HG02938 (cell line): ENCODE measurements around the gene FAM237B.
"Not testable (repeated sequence)": the region's sequence is repeated elsewhere in the genome, so short reads cannot be mapped to it uniquely, and the experiment has no call there.

Experiments
- ATAC-seq: cut with Tn5 transposase; IDR thresholded peaks from one replicate; pipeline ENCODE4 v1.9.1; 2021; ENCODE audit warnings: mild to moderate bottlenecking, moderate library complexity; ENCODE audit not compliant: unreplicated experiment

FAM237B gene

DNA sequence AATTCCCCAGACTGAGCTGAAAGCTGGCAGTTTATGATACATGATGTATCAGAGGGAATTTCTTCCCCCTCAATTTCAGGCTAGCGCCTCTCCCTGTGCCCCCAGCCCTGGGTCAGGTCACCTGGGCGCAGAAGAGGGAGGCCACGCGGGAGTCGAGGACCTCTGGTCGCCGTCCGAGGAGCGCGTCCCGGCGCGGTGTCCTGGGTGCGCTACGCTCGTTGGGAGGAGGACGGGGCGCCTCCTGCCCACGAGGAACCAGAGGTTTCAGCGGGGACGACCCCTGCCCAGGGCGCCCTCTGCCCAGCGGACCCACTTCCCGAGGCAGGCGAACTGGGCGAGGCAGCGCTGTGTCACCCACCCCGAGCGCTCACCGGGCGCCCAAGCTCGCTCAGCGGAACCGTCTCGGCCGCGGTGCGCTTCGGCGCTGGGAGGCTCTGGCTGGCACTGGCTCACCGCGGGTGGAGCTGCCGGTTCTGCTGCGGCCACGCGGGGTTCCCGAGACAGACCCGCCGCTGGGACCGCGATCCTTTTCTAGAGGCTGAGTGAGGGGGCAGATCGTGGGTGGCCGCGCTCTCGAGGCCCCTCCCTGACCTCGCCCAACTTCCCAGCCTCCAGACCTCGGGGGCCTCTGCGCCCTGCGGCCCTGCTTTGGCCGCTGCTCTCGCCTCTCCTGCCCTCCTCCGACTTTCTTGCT is at the start of gene FAM237B:
TSS of gene FAM237B (minus strand) at position 504 of the 694 bp plus-strand sequence. CDS start 1,556 bp downstream, outside the sequence.
- ATAC-seq: no peak

DNA sequence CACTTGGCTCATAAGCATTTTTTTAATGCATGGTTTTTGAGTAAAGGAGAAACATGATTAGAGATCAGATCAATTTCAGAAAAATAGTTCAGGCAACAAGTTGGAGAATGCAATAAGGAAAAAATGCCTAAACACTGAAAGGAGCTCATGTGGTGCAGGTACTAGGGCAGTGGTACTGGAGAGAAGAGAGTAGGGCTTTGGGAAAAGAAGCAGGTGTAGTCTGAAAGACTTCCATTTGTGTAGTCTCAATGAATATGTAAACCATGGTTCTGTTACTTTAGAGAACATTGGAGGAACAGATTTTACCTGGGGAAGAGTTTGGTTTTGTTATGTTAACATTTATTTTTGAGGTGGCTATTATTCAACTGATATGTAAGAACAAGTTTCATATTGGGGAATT is 30.9 kb upstream of the FAM237B start:
- no peak for ATAC-seq

DNA sequence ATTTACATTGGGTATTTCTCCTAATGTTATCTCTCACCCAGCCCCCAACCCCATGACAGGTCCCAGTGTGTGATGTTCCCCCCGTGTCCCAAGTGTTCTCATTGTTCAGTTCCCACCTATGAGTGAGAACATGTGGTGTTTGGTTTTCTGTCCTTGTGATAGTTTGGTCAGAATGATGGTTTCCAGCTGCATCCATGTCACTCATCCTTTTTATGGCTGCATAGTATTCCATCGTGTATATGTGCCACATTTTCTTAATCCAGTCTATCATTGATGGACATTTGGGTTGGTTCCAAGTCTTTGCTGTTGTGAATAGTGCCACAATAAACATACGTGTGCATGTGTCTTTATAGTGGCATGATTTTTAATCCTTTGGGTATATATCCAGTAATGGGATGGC is 28.9 kb upstream of the FAM237B start:
- not testable (repeated sequence) for ATAC-seq

DNA sequence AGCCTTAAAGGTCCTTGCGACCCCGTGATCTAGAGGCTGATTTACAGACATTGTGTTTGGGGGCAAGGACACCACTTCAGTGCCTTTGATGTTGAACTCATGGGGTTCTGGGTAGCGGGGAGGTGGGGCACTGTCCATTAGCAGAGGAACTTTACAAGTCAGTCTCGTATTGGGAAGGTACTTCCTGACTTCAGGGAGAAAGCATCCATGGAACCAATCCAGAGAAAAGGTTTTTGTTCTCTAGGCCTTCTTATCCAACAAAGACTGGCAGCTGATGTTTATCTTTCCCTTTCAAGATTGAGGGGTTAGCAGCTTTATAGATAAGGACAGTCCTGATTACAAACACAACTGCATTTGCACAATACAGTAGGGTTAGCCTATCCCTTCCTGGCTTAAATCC is 28.2 kb upstream of the FAM237B start:
- no peak for ATAC-seq

DNA sequence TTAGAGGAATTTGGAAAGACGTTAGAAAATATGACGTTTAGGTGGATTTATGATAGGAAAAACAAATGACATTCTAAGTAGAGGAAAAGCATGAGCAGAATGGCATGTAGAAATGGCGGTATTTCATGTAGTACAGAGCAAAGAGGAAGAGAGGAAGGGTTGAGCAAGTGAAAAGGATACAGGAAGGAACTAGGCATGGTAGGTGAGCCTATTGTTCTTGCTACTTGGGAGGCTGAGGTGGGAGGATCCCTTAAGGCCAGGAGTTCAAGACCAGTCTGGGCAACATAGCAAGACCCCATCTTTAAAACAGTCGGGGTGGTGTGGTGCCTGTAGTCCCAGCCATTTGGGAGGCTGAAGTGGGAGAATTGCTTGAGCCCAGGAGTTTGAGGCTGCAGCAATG is 26.7 kb upstream of the FAM237B start:
- no peak for ATAC-seq

DNA sequence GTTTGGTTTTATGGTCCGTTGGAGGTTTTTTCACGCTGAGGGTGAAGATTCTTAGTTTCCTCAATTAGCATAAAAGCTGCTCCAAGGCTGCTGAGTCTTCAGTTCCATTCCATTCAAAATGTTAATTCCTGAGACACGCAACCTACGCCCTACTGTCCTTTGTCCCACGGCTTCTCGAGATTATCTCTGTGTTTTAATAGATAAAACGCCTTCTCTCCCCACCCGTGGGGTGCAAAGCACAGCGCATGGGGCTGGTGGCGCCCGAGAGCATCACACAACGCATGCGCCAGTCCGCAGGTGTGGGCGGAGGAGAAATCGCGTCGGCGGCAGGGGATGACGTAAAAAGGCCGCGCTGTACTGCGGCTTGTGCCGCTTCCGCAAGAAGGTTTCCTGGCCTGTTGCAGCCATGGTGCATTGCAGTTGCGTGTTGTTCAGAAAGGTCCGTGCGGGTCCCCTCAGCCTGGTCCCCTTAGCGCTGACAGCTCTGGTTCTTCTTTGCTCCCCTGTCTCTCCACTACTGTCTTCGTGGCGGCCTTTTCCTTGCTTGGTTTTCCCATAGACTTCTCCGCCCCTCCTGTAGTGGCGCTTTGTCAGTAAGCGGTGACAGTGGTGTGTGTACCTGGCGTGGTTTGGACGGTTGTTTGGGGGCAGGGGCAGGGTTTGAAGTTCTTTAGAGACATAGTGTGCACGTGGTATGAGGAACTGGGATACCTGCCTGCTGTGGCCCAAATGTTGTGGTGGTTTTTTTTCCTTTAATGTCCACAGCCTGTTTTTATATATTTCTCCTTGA is 25.4 kb upstream of the FAM237B start, which contains the start of gene GTPBP10:
TSS of gene GTPBP10 (plus strand) at position 381 of the 790 bp plus-strand sequence. CDS start at position 407, 26 bp downstream.
- ATAC-seq: peak; percentile 93

DNA sequence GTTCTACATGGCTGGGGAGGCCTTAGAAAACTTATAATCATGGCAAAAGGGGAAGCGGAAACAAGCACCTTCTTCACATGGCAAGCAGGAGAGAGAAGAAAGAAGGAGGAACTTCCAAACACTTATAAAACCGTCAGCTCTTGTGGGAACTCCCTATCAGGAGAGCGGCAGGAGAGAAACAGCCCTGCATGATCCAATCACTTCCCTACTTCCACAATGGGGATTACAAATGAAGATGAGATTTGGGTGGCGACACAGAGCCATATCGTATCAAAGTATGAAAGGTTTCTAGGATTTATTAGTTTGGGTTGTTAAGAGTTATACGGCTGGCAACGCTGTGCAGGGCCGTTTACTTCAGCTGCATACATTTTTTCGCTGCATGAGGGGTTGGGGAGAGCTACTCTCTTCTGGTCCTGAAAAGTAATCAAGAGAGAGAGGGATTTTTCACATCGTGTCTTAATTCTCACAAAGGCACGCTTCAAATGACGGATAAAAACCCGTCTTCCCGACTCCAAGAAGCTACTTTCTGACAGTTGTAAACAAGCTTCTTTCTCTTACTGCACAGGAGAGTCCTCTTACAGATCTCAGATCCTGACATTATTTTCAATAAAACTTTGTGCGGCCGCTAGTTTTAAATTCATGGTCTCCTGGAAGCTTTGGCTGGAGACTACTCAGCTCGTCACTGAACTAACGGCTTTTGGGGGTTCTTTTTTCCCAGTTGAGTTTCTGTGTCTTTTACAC is 24.7 kb upstream of the FAM237B start:
- peak; percentile 22 for ATAC-seq

DNA sequence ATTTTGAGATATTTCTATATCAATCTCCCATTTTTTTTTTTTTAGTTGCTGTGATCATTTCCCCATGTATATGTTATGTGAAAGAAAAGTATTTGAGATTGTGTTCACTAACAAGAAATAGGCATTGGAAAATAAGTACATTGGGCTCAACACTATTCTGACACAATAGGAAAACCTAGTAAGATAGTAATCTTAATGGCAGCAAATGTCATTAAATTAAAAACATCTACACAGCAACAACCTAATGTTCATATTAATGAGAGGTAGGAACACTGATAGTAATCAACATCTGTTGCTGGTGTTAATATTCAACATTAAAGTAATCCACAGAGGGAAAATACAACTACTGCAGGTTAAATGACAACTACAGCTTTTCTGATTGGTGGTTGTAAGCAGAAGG is 23.9 kb upstream of the FAM237B start:
- ATAC-seq: no peak

DNA sequence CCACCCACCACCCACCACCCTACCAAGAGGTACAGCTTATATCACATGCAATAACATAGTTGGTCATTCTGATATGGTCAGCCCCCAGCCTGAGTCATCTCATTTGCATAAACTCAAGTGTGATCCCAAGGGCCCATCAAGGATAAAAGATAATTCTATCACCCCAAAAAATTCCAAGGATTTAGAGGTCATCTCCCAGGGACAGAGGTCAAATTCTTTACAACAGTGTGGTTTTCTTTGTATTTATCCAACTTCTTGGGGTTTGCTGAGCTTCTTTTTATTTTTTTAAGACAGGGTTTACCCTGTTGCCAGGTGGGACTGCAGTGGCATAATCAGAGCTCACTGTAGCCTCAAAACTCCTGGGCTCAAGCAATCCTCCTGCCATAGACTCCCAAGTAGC is 16.0 kb upstream of the FAM237B start:
- no peak for ATAC-seq

DNA sequence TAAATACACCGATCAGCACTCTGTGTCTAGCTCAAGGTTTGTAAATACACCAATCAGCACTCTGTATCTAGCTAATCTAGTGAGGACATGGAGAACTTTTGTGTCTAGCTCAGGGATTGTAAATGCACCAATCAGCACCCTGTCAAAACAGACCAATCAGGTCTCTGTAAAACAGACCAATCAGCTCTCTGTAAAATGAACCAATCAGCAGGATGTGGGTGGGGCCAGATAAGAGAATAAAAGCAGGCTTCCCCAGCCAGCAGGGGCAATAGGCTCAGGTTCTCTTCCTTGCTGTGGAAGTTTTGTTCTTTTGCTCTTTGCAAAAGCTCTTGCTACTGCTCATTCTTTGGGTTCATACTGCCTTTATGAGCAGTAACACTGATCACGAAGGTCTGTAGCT is 13.8 kb upstream of the FAM237B start:
- ATAC-seq: not testable (repeated sequence)

DNA sequence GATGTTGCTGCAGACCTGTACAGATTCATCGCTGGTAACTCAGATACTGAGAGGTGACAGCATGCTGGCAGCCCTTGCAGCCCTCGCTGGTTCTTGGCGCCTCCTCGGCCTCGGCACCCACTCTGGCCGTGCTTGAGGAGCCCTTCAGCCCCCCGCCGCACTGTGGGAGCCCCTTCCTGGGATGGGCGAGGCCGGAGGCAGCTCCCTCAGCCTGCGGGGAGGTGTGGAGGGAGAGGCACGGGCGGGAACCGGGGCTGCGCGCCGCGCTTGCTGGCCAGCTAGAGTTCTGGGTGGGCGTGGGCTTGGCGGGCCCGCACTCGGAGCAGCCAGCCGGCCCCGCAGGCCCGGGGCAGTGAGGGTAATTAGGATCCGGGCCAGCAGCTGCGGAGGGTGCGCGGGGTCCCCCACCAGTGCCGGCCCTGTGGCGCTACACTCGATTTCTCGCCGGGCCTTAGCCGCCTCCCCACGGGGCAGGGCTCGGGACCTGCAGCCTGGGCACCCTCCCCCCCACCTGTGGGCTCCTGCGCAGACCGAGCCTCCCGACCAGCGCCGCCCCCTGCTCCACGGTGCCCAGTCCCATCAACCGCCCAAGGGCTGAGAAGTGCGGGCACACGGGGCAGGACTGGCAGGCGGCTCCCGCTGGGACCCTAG is 13.2 kb upstream of the FAM237B start:
- ATAC-seq: no peak

DNA sequence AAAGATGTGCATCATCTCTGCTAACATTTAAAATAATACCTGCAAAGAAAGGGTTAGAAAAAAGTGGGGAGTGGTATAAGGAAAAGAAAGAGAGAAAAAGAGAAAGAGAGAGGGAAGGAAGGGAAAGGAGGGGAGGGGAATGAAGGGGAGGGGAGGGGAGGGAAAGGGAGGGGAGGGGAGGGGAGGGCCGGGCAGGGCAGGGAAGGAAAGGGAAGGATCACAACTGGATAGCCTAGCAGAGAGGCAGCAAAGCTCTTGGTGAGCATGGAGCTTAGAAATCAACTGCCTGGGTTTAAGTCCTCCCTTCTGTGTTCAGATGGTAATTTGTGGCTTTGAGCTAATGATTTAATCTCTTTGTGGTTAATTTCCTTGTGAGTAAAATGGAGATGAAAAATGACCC is 5.4 kb upstream of the FAM237B start:
- no peak for ATAC-seq

DNA sequence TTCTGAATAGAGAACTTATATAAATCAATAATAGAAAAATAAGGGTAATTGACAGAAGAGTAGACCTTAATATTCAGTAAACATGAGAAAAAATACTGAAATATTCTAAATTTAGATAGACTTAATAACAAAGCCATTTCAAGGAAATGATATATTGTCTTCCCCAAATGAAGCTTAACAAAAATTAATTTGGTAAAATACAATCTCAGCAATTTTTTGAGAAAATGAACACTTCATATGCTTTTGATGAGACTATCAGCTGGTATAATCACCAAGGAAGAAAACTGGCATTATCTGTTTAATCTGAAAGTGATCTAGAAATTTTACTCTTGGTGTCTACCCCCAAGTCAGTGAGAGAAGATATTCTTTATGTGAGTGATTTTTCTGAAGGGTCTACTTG is 1.7 kb upstream of the FAM237B start:
- ATAC-seq: no peak

DNA sequence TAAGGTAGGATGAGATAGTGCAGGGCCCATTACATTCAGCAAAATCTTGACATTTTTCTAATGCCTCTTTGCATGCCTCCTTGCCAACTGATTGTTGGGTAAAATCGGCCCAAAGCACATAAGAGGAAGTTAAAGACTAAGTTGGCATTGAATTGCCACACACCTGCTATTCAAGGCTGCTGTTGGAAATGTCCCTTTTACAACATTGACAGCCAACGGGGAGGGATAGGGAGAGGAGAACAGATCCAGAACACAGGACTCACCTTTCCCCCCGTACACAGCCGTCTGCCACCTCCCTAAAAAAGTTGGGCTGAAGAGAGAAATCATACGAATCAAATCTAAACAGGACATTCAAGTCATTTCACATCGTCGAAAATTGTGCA is 695 bp downstream of the FAM237B start:
- no peak for ATAC-seq

DNA sequence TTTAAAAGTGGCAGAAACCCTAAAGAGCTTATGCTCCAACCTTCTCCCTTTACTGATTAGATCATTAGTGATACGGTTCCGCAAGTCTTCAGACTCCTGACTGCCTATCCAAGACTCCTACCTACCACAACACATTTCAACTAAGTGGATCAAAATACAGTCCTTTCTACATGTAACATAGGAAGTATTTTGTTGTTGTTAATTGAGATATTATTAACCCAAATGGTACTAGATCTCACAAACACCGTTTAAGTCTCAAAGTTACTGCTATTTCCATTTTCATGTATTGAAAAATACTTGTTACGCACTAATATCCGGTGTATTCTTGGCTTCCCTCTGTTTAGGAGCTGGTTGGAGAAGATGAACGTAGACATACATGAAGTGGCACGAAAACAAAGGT is 1.1 kb downstream of the FAM237B start:
- no peak for ATAC-seq

DNA sequence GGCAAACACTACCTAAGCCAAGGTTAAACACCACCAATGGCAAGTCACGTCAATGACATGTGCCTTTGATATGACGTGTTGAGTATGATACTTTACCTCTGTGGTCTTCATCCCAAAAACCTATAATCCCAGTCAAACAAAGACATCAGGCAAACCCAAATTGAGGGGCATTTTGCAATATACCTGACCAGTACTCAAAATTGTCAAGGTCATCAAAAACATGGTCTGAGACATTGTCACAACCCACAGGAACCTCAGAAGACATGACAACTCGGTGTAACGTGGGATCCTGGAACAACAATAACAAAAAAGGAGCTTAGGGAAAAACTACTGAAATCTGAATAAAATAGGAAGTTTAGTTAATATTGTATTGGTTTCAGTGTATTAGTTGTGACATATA is 7.2 kb downstream of the FAM237B start:
- ATAC-seq: no peak

DNA sequence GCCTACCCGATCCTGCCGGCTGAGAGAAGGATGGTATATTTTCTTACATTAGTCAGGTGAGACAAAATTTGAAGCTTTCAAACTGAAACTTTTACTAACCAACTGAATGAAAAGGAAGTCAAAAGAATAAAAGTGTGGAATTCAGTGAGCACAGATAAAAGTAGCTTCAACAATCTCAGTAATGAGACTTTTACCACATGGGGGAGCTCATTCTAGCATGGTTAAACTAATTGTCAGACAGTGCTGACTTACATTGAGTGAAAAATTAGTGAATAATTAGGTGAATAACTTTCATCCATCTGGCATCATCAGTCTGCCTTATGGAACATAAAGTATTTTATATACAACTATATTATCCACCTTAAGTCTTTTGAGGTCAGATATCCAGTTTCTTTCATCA is 8.4 kb downstream of the FAM237B start:
- ATAC-seq: no peak

DNA sequence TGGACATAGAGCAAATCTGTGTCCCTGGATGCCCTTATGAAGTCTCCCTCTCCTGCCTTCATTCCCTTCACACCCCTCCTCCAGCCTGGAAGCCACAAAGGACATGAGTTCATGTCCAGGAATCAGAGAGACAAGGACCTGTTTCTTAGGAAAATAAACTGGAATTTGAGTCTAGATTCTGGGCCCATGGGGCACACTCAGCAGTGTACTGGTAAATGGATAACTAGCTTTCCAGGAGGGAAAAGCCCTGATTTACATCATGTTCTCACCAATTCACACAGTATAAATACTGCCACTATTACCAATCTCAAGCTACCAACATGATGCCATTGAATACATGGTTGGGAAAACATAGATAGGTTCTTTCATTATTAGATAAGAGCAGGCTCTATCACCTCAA is 9.9 kb downstream of the FAM237B start:
- ATAC-seq: no peak

DNA sequence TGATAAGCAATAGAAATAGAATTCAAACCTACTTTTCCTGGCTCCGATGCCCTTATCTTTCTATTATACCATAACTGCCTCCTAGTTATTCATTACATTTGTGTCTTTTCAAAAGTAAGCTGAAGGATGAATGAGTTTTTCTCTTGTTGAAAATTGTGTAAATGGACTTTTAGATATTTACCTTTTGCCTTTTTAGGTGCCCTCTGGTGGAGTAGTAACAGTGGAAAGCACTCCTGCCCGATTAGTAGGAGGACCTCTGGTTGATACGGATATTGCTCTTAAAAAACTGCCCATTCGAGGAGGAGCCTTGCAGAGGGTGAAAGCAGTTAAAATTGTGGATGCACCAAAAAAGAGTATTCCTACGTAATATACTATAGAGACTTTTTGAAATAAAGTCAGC is 11.2 kb downstream of the FAM237B start:
- ATAC-seq: no peak

DNA sequence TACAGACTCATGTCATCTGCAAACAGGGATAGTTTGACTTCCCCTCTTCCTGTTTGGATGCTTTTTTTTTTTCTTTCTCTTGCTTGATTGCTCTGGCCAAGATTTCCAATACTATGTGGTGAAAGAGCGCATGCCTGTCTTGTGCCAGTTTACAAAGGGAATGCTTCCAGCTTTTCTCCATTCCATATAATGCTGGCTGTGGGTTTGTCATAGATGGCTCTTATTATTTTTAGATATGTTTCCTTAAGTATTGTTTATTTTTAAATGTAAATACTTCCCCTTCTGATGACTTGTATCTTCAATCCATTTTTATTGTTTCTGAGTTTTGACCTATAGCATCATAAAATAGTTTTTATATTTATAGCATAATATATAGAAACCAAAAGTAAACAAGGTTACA is 17.9 kb downstream of the FAM237B start:
- ATAC-seq: no peak
